ENCODE results near the gene FBLN7. TPM values are rescaled to one million over a fixed set of nuclear protein-coding genes. Genes with fewer than 3 reads are reported as not detected.

FBLN7 gene
- total and polyA plus RNA-seq, 2 experiments from 2014 or later = 0.16 TPM; not detected in 1

GRCh38 chr2:112096098-112096497, 42.1 kb upstream of the FBLN7 start (continued):
- no peak for TF ChIP-seq JUNB (IDR thresholded peaks at IDR 0.05; ENCODE audit: unreplicated experiment)
- TF ChIP-seq EZH2phosphoT487 (IDR thresholded peaks at IDR 0.05; ENCODE audit: unreplicated experiment) = no peak
- TF ChIP-seq ETS1 (IDR thresholded peaks at IDR 0.05) = no peak

- ATAC-seq (no peak), DNase-seq (ENCODE audit: low spot score) (no peak)
- no peaks in the 10 kb centered on the region for H3K9me2 ChIP-seq (ENCODE audit: insufficient read depth)
- no peaks in the 10 kb centered on the region for H3K4me1 ChIP-seq (ENCODE audit: insufficient read depth)
- Mint-ChIP-seq H3K4me1 (no peaks in the 10 kb centered on the region), H3K27ac (no peak overlapping the region), H3K4me3 (no peak overlapping the region), H3K27me3 (ENCODE audit: insufficient read depth, low read depth, poor library complexity) (peaks cover 6% of the 10 kb centered on the region), H3K9me3 (peaks cover 10% of the 10 kb centered on the region; the same call in 2 of the 3 replicates), H3K36me3 (ENCODE audit: low read depth) (peaks cover 27% of the 10 kb centered on the region)
- no peaks in the 10 kb centered on the region for H4K20me1 ChIP-seq (replicated peaks; ENCODE audit: insufficient read depth)
- no peak overlapping the region for H3K4me3 ChIP-seq
- no peaks in the 10 kb centered on the region for H3K36me3 ChIP-seq (ENCODE audit: insufficient read depth)
- H3F3A ChIP-seq (replicated peaks; ENCODE audit: low read depth) = no peaks in the 10 kb centered on the region
- no peaks in the 10 kb centered on the region for H3K27me3 ChIP-seq (ENCODE audit: insufficient read depth)
- no peak overlapping the region for H3K4me2 ChIP-seq
- H2AFZ ChIP-seq = no peak overlapping the region
- H3K27ac ChIP-seq (ENCODE audit: low read depth) = no peak overlapping the region
- H3K79me2 ChIP-seq (replicated peaks; ENCODE audit: insufficient read depth) = no peaks in the 10 kb centered on the region
- TF ChIP-seq CREB1 (CRISPR knock-in tag; IDR thresholded peaks at IDR 0.05; ENCODE audit: low read depth) (no peak), EZH2 (IDR thresholded peaks at IDR 0.05; ENCODE audit: low read depth, unreplicated experiment) (no peak), ZNF462 (CRISPR knock-in tag; IDR thresholded peaks at IDR 0.05) (no peak), ETS1 (IDR thresholded peaks at IDR 0.05) (no peak), ZNF114 (CRISPR knock-in tag; IDR thresholded peaks at IDR 0.05) (no peak), CTCF (conservative IDR thresholded peaks at IDR 0.05; ENCODE audit: low read depth in 2 of 2) (no peak), EZH2phosphoT487 (IDR thresholded peaks at IDR 0.05; ENCODE audit: unreplicated experiment) (no peak), ZNF331 (CRISPR knock-in tag; IDR thresholded peaks at IDR 0.05; ENCODE audit: low read depth) (no peak), REST (IDR thresholded peaks at IDR 0.05; ENCODE audit: unreplicated experiment) (no peak)
Measured at GRCh38 chr2:112108178-112108832, 29.9 kb upstream of the FBLN7 start.

Measured in GM23338 (cell line).